Measurements from ENCODE around the gene SLC35F1.

GRCh38 chr6:118186672-118187567 is 279.9 kb downstream of the SLC35F1 start:
- TF ChIP-seq CTCF (IDR thresholded peaks at IDR 0.05), result no peak
- TF ChIP-seq POLR2A (IDR thresholded peaks at IDR 0.05), result no peak
- TF ChIP-seq POLR2AphosphoS5 (IDR thresholded peaks at IDR 0.05), result no peak

Data from upper lobe of left lung (tissue), 4 donors.